Stimulated activated CD4-positive, alpha-beta T cell treated with anti-CD3 and anti-CD28 coated beads, Interleukin-1b, Interleukin-23, amount 100 ng/mL, for 1 hour (primary cell): ENCODE measurements around the gene TTI1.
"Not testable (repeated sequence)": the region's sequence is repeated elsewhere in the genome, so short reads cannot be mapped to it uniquely, and the experiment has no call there.

Source experiments
- DNase-seq, 2 donors: peaks; one replicate each; pipeline ENCODE4 v3.0.0-alpha.2; 2020; ENCODE audit warnings: low read depth in 2 of 2

Gene TTI1

DNA sequence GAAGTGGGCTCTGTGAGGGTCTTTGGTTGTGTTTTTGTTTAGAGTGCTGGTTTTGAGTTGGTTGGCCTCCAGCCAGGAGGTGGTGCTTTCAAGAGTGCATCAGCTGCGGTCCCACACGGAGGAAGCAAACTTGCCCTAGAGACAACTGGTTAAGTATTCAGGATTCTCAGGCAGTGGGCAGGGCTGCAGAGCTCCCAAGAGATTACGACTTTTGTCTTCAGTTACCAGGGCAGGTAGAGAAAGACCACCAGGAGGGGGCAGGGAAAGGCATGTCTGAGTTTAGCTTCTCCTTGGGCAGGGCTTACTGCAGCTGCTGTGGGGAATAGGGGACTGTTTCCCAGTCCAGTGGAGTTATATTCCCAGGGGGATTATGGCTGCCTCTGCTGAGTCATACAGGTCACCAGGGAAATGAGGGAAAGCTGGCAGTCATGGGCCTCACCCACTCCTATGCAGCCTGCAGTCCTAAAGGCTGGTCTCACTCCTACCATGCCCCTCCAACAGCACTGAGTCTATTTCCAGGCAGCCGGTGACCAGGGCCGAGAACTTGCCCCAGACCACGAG lies 64.3 kb downstream of the TTI1 start:
- DNase-seq, result no peak

DNA sequence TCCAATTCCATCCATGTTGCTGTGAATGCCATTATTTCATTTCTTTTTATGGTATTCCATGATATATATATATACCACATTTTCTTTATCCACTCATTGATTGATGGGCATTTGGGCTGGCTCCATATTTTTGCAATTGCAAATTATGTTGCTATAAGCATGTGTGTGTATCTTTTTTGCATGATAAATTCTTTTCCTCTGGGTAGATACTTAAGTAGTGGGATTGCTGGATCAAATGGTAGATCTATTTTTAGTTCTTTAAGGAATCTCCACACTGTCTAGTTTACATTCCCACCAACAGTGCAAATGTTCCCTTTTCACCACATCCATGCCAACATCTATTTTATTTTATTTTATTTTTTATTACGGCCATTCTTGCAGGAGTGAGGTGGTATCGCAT lies 69.8 kb downstream of the TTI1 start:
- not testable (repeated sequence) for DNase-seq

DNA sequence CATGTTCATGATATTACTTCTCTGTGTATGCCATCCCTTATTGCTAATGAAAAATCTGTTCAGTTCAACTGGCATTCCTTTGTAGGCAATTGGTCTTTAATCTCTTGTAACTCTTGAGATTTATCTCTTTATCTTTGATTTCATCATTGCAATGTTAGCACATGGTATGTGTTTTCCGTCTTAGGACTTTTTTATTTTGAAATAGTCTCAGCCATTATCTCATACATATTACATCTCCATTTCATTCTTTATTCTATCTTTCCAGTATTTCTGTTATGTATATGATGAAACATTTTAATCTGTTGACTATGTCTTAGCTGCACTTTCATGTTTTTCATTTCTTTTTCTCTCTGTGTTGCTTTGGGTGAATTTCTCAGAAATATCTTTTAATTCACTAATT lies 72.2 kb downstream of the TTI1 start:
- DNase-seq, result no peak

DNA sequence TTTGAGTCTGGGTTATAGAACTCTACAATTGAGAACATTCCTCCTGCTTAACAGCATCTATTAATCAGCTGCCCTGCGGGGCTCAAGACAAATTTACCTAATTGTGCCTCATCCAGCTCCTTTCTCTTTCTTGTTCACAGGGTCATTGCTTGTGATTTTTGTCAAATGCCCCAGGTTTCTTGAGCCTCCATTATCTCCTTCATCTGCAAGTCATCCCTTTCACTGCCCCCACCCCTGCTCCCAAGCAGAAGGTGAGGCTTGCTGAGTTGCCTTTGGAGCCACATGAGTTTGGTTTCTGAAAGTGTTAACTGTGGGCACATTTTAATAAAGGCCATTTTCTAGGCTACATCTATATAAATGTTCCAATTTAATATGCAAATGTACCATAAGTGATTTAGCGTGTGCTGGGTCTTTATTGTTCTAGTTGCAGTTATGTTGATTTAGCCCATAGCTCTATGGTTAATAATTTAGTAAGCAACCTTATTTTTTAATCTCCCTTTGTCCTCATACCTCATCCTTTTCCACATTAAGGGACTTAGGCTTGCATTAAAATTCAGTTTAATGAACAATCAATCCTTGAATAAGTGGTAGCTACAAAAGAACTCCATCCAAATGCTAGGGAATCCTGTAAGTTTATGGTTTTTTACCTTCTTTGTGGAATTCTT lies 74.3 kb downstream of the TTI1 start:
- no peak for DNase-seq

GRCh38 chr20:37956107-37956585 lies 77.1 kb downstream of the TTI1 start:
- no peak for DNase-seq

DNA sequence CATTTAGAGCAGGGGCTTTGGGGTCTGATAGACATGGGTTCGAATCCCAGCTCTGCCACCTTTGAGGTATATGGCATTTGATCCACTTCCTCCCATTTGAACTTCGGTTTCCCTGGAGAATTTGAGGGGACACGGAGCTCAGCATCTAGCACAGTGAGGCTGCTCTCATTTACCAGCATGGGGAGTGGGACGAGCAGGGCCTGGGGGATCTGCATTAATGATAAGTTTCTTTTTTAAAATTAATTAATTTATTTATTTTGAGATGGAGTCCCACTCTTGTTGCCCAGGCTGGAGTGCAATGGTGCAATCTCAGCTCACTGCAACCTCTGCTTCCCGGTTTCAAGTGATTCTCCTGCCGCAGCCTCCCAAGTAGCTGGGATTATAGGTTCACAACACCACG lies 77.7 kb downstream of the TTI1 start:
- DNase-seq, result no peak

DNA sequence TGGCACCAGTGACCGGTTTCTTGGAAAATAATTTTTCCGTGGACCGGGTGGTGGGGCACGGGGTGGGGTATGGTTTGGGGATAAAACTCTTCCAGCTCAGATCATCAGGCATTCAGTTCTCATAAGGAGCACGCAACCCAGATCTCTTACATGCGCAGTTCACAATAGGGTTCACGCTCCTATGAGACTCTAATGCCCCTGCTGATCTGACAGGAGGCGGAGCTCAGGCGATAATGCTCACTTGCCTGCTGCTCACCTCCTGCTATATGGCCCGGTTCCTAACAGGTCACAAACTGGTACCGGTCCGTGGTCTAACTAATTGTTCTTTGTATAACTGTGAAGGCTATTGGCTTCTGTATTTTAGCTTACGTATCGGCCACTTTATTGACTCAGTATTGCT lies 78.6 kb downstream of the TTI1 start:
- no peak for DNase-seq

DNA sequence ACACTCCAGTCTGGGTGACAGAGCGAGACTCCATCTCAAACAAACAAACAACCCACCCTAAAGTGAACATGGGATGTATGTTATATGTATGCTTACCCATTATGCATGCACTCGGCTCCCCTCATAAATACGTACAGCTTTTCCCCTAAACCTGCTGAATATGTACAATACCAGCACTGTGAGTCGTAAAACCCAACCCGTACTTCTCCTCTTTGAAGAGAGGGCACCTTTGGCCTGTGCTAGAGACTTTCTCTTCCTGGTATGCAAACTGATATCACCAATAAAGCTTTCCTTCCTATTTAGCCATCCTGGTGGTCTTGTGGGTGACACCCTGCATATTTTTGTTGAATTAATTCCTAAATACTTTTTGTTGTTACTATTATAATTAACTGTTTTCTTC lies 79.1 kb downstream of the TTI1 start:
- DNase-seq, result no peak

DNA sequence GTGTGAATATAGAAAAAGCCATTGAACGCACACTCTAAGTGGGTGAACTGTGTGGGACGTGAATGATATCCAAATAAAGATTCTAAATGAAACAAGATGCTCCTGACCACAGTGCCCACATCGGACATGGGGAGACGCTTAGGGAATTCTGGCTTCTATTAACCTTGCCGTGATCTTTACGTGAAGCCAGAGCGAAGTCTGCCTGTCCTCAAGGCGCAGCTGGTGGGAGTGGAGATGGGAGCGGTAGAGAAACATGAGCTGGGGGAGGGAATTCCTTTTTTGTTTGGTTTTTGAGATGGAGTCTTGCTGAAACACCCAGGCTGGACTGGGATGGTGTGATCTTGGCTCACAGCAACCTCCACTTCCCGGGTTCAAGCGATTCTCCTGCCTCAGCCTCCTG lies 84.3 kb downstream of the TTI1 start:
- DNase-seq, result no peak

DNA sequence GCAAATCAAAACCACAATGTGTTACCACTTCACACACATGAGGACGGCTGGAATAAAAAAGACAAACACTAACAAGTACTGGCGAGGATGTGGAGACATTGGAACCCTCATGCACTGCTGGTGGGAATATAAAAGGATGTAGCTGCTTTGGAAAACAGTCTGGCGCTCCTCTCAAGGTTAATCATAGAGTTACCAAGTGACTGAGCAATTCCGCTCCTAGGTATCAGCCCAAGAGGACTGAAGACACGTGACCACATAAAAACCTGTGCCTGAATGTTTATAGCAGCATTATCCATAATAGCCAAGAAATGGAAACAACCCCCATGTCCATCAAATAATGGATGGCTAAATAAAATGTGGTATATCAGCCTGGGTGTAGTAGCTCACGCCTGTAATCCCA lies 85.3 kb downstream of the TTI1 start:
- no peak for DNase-seq

- no peak for DNase-seq
These were observed 86.3 kb downstream of the TTI1 start for GRCh38 chr20:37946946-37947345.

DNA sequence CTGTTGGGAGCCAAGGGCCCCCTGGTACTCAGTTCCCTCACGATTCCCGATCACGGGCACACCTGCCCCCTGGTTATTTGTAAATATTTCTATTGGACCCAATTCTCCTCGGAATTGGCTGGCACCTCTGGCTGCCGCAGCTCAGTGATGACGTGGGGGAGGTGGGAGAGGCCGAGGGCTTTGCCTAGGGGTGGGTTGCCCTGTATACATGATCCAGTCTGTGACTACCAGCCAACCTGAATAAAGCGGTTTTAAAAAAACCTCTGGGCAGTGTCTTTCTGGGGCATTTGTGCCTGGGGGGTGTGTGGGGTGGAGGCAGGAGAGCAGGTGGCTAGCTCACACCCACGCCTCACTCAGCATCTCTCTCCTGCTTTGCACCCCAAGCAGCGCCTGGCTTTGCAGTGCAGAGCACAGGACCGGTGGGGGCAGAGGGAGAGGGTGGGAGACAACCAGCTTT lies 88.1 kb downstream of the TTI1 start:
- DNase-seq, result no peak

DNA sequence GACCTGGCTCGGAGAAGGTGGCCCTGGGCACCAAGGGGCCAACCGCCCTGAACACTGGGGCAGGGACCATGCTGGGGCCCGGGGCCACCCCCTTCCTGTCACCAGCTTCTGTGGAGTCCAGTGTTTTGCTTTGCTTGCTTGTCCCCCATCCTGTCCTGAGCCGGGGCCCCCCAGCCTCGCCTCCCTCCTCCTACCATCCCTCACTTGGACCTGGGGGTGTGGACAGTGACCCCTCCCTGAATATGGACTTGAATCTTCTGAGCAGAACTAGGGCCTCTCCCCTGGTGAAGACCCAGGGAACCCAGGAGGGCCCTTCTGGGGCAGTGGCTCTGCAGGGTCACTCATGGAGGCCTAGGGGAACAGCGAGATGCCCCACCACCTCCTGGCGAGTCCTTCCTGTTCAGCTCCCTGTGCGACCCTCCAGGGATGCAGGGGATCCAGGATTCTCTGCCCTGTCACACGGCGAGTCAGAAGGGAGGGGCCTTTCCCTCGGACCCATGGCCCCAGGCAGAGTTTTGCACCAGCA lies 88.7 kb downstream of the TTI1 start:
- no peak for DNase-seq

DNA sequence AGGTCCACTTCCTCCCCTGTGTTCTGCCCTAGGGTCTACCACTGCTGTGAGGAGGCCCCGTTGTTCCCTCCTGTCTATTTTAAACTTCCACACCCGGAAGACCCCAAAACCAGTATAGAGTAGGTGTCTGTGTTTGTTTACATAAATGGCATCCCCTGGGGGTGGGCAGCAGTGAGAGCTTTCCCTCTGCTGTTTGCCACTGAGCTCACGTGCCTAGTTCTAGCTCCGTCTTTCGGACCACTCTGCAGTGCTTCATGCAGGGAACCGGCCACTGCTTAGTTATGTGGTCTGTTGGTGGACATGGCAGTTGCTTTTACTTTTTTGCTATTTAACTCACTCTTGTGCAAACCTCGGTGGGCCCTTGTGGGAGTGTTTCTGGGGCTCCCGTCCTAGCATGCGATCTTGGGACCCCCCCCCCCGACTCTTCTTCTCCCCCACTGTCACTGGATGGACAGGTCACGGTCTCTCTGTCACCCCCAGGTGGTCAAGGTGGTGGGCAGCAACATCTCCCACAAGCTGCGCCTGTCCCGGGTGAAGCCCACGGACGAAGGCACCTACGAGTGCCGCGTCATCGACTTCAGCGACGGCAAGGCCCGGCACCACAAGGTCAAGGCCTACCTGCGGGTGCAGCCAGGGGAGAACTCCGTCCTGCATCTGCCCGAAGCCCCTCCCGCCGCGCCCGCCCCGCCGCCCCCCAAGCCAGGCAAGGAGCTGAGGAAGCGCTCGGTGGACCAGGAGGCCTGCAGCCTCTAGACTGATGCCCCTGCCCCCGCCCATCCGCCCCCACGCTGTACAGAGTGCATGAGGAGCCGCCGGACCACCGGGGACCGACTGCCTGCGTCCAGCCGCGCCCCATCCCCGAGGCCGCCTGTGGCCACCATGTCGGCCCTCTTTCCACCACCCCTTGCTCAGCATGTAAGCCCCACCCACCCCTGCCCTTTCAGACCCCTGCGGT lies 89.5 kb downstream of the TTI1 start:
- no peak for DNase-seq

DNA sequence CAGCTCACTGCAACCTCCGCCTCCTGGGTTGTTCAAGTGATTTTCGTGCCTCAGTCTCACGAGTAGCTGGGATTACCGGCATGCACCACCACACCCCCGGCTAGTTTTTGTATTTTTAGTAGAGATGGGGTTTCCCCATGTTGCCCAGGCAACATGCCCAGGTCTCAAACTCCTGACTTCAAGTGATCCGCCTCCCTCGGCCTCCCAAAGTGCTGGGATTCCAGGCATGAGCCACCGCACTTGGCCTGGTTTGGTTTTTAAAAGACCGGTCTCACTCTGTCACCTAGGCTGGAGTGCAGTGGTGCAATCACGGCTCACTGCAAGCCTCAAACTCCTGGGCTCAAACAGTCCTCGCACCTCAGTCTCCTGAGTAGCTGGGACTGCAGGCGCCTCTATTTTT lies 90.2 kb downstream of the TTI1 start:
- DNase-seq, result no peak

DNA sequence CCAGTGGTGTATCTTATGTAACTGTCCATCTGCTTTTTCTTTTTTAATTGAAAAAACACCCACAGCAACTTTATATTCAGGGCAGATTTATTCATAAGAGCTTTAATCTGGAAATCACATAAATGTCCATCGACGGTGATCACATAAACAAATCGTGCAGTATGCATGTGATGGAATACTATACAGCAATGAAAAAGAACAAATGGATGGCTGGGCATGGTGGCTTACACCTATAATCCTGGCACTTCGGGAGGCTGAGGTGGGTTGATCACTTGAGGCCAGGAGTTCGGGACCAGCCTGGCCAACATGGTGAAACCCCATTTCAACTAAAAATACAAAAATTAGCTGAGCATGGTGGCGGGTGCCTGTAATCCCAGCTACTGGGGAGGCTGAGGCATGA lies 91.3 kb downstream of the TTI1 start:
- no peak for DNase-seq

DNA sequence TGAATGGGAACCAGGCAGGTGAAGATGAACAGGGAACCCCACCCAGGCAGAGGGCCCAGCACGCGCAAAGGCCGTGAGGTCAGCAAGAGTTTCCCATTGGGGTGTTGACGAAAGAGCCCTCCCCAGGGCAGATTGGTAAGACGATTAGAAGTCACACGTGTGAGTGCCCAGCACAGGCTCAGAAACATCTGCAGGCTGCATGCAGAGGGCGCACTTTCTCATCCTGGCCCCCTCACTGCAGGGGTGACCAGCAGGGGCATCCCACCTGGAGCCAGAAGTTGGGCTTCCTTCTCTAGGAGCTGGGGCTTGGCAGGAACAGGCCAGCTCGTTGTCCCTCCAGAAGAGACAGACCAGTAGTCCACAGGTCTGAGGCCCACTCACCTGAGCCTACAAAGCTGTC lies 91.9 kb downstream of the TTI1 start:
- DNase-seq, result no peak

- DNase-seq, result no peak
These were observed 92.4 kb downstream of the TTI1 start for GRCh38 chr20:37940858-37941257.

GRCh38 chr20:37939701-37940560 lies 93.3 kb downstream of the TTI1 start:
- no peak for DNase-seq

- no peak for DNase-seq
These were observed 94.3 kb downstream of the TTI1 start for GRCh38 chr20:37938954-37939353.

GRCh38 chr20:37938181-37938750 lies 95.0 kb downstream of the TTI1 start:
- DNase-seq, result no peak
